Activated CD8-positive, alpha-beta memory T cell treated with anti-CD3 and anti-CD28 coated beads for 36 hours (primary cell): Measurements from ENCODE around the gene SORCS1. TPM values are rescaled to one million over a fixed set of nuclear protein-coding genes. Genes with fewer than 3 reads are reported as not detected.

Experiments used
- CTCF ChIA-PET: fragments of 350-600 bp; sonication (Branson Sonifier 250); formaldehyde crosslinking; loops from one replicate; lab custom pipeline; 2021; ENCODE audit warnings: antibody characterized with exemption; lab: Charles Lee
- POLR2A ChIA-PET: fragments of 350-600 bp; sonication (Branson Sonifier 250); formaldehyde crosslinking; loops from one replicate; lab custom pipeline; 2021; ENCODE audit warnings: antibody characterized with exemption; lab: Charles Lee
- total RNA-seq, 2 experiments: library from RNA; stranded (reverse); gene quantifications; one replicate each; pipeline ENCODE4 v1.2.3, GENCODE V29; 2021

The SORCS1 gene
- total RNA-seq, 2 experiments from 2014 or later: not detected

DNA sequence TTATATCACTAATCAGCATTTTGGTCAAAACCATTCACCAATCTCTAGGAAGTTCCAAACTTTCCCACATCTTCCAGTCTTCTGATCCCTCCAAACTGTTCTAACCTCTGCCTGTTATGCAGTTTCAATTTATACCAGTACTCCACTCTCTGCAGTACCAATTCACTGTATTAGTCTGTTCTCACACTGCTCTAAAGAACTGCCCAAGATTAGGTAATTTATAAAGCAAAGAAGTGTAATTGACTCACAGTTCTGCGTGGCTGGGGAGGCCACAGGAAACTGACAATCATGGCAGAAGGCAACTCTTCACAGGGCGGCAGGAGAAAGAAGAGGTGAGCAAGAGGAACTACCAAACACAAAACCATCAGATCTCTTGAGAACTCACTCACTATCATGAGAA is 374.9 kb downstream of the SORCS1 start:
- POLR2A ChIA-PET: no interaction called here
- CTCF ChIA-PET: no interaction called here

GRCh38 chr10:106788982-106789381 is 375.5 kb downstream of the SORCS1 start:
- ChIA-PET POLR2A (no interaction called here), CTCF (no interaction called here)

DNA sequence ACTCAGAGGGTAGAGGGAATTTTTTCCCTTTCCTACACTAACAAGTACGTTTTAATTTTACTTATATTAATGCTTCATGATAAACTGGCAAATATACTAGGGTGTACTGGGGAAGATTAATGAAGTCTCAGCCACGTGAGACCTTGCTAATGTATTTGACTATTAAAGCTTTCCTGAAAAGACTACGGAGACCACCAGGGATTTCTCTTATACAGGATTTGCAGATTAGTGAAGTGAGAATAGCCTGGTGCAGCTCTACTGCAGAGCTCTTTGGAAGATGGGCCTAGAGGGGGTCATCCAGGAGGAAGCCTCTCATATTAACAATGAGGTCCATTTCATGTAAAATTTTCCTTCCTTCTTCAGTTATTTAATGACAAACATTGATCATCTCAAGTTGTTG is 379.0 kb downstream of the SORCS1 start:
- CTCF ChIA-PET: no interaction called here
- POLR2A ChIA-PET: no interaction called here

DNA sequence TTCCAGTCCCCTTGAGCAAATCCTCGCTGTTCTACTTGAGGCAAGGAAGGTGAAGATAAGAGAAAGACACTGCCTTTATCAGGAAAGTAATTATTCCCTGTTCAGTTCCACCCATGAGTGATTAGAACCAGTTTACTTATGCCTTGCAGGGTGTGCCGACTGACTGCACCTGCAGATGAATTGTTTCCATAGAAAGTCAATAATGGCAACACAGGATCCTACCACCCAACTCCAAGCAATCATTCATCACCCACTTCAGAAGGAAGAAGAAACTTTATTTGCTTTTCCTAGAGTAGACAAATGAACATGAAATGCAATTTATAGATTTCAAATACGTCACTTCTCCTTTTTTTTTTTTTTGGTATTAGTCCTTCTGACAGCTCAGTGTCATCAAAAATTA is 383.9 kb downstream of the SORCS1 start:
- ChIA-PET POLR2A (no interaction called here), CTCF (no interaction called here)

DNA sequence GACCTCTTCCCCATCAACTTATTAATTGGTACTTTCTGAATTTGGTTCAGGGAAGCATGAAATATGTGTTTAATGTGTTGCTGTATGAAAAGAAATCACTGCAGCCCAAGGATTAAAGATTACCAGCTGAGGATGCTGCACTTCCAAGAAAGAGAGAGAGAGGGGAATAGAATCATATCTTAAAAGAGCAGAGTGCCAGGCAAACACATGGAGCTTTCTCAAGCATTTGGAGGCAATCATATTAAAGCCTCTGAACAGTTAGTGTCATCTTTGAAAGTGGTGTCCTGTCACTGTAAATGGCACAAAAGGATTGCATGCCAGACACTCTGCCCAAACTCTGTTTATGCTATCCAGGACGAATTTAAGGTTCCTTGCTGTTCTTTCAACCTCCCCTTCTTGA is 386.7 kb downstream of the SORCS1 start:
- POLR2A ChIA-PET: no interaction called here
- CTCF ChIA-PET: no interaction called here

DNA sequence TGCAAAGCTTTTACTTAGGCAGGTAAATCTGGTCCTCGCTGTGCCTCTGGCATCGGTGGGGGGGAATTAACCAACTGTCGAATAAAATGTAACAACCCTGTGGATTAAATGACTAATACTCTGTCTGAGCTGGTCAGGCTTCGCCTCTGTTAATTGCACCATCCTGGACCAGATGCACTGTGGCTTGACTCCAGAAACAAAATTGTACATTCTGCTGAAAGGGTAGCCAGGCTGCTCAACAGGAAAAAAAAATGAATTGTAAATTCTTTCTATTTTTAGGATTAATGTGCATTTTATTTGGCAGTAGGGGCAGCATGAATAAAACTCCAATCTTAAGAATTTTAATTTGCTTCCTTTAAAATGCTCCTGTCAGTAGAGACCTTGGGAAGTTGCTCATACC is 389.4 kb downstream of the SORCS1 start:
- CTCF ChIA-PET: interaction anchor here (0.6 kb wide), 1 partner anchor 13 kb away, joined by 4 read pairs; no protein-coding TSS in a partner anchor
- POLR2A ChIA-PET: no interaction called here

- ChIA-PET CTCF (no interaction called here), POLR2A (no interaction called here)
Measured at GRCh38 chr10:106772957-106773356, 391.5 kb downstream of the SORCS1 start.

DNA sequence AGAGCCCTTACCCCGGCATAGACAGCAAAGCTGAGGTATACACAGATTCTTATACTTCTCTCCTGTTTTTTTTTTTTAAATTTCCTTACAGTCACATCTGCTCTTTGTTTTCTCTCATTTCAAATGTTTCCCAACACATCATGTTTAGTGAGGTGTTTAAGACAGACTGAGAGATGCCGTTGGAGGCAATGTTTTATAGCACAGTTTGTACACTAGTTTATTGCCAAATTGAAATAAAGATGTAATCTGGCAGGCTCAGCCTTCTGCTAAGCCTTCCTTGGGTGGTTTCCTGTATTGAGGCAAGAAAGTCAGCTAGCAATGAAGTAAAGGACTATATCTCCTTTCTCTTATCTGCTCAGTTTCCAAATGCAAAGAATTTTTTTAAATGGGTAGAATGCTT is 393.4 kb downstream of the SORCS1 start:
- ChIA-PET CTCF (no interaction called here), POLR2A (no interaction called here)

DNA sequence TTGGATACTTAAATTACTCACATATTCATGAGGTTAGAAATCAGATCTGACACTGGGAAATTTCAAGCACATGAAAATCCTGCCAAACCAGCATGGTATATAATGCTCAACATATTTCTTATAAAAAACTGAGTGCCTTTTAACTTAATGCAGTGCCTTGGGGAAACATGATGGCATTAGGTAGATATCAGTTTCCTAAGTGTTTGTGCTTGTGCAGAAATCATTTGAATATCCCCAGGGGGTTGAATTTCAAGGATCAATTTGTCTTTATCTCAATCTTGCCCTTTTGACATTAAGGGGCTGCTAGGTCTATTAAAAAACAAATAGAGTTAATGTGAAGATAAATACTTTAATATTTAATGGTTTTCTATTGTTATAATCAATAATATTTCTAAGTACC is 396.3 kb downstream of the SORCS1 start:
- CTCF ChIA-PET: no interaction called here
- POLR2A ChIA-PET: no interaction called here

- ChIA-PET CTCF (interaction anchor here (0.6 kb wide), 1 partner anchor 262 kb away, joined by 4 read pairs; no protein-coding TSS in a partner anchor), POLR2A (no interaction called here)
Measured at GRCh38 chr10:106765928-106766327, 398.6 kb downstream of the SORCS1 start.

GRCh38 chr10:106765241-106765754 is 399.2 kb downstream of the SORCS1 start:
- CTCF ChIA-PET: interaction anchor here (0.6 kb wide), 1 partner anchor 261 kb away, joined by 4 read pairs; no protein-coding TSS in a partner anchor
- POLR2A ChIA-PET: no interaction called here

GRCh38 chr10:106764360-106764759 is 400.1 kb downstream of the SORCS1 start:
- POLR2A ChIA-PET: no interaction called here
- CTCF ChIA-PET: no interaction called here

DNA sequence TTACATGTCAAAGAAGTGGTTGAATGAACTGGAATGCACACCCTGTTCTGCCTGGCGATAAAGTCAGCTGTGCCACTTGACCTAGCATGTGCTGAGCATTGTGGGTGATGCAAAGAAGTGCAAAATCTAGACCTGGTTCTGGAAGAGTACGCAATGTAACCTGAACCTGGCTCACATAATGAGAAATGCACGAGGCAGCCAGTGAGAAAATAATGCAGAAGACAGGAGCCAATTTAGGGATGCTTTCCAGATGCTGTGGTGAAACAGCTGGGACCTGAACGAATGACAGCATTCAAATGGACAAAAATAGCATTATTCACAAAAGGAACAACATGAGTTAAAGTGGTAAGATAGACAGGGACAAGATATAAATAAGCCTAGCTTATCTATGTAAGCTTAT is 402.6 kb downstream of the SORCS1 start:
- ChIA-PET POLR2A (no interaction called here), CTCF (interaction anchor here (0.6 kb wide), 1 partner anchor 406 kb away, joined by 5 read pairs; no protein-coding TSS in a partner anchor)

DNA sequence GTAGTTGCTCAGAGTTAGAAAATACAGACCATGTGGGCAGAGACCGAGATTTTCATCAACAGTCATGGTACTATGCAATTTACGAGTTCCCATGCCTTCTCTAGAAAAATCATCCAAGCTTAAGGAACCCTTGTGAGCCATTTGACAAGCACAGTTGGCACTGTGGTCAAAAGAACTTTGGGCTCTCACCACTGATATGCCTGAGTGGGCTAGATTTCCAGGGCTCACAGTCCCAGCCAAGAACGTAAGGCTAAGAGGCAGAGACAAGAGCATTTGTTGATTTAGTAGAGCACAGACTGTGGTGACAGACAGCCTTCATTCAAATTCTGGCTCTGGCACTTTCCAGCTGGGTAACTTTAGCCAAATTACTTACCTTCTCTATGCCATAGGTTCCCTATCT is 407.0 kb downstream of the SORCS1 start:
- POLR2A ChIA-PET: no interaction called here
- CTCF ChIA-PET: no interaction called here

DNA sequence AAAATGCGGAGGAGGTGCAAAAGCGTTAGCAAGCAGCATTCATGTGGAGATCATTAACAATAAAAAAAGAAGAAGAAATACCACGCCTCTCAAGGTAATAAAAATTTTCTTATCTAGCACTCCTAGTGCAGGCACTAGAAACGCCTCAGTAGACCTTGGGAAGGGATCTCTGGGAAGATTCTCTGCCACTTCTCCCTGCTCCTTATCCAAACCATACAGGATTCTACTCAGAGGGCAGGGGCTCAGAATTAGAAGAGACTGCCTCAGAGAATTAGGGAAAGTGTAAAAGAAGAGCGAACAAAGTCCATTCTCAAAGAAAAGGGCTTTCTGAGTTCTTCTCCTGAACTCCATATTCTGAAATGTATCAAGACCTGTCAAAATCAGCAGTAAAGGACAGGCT is 413.4 kb downstream of the SORCS1 start:
- CTCF ChIA-PET: interaction anchor here (0.7 kb wide), 1 partner anchor 665 kb away, joined by 3 read pairs; no protein-coding TSS in a partner anchor
- POLR2A ChIA-PET: no interaction called here

DNA sequence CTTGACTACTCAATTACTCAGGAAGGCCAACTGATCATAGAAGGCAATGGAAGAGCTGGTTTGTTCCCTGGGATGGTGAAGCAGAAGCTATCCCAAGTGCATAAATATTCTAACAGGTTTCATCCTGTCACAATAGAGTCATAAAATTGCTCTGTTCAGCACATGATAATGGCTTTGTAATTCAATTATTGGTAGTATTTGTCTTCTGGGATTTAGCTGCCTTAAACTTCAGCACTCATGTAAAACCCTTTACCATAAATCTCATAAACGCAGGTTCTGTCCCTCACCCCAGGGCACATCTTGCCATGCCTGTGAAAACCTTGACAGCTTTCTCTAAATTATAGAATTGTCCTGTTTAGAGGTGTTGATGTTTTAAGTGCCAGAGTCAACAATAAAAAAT is 417.6 kb downstream of the SORCS1 start:
- CTCF ChIA-PET: no interaction called here
- POLR2A ChIA-PET: no interaction called here

GRCh38 chr10:106741006-106741530 is 423.4 kb downstream of the SORCS1 start:
- POLR2A ChIA-PET: no interaction called here
- CTCF ChIA-PET: no interaction called here

DNA sequence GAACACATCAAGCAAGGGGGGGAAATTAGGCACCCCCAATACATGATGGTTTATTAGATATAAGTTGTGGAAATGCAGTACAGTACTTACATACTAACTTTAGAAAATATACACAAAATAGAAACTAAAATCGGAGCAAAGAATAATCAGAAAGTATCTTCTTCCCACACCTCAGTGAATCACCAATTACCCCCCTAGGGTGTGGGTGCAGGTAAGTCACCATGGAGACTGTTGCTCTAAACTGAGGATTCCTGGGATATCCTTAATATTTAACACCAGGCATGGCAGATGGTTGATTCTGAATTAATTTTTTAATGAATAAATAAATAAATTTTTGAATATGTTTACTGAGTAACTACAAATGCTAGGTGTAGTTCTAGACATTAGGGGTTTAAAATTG is 424.4 kb downstream of the SORCS1 start:
- POLR2A ChIA-PET: no interaction called here
- CTCF ChIA-PET: no interaction called here

- POLR2A ChIA-PET: no interaction called here
- CTCF ChIA-PET: no interaction called here
Measured at GRCh38 chr10:106734220-106734619, 430.3 kb downstream of the SORCS1 start.

DNA sequence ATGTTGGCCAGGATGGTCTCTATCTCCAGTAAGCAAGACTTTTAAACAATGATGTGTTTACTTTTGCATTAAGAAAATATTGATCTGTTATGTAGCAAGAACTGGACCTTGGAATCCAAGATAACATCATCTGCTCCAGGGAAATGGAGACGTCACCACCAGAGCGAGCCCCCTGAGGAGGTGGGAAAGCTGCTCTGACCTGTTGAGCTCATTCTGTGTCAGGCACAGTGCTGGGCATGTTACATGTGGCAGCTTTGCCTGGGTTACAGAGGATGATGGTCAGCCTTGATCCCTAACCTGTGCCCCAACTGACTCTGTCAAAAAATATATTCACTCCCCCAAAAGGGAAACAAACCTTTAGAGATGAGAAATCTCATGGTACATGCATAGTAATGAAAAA is 436.3 kb downstream of the SORCS1 start:
- ChIA-PET POLR2A (no interaction called here), CTCF (no interaction called here)

DNA sequence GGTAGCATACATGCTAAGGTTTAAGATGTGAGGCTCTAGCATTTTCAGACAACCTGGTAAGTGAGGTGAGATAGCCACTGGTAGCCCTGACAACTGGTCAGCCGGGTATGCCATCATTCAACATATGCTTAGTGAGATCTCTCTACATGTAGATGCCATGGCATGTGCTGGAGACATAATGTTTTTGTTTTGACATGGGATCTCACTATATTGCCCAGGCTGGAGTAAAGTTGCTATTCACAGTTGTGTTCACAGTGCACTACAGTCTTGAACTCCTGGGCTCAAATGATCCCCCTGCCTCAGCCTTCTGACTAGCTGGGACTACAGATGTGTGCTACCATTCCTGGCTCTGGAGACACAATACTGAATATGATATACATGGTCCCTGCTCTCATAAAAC is 437.3 kb downstream of the SORCS1 start:
- CTCF ChIA-PET: no interaction called here
- POLR2A ChIA-PET: no interaction called here

DNA sequence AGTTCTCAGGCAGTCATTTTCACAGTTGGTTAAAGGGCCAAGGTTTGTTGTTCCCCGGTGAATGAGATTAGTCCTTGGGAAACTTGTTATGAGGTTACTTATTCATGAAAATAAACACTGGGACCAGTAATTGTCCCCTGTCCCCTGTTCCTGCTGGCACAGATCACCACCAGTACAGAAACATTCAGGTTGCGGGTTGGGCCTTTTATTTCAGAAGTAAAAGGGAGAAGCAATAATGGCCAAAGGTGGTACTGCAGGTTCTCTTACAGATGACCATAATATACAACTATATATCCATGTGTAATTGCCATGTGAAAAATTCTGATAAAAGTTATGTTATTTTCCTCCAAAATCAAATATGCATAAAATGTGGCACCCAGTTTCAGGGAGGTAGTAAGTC is 442.0 kb downstream of the SORCS1 start:
- ChIA-PET POLR2A (no interaction called here), CTCF (no interaction called here)
